PC-9 (cell line): ENCODE data around the gene HS3ST3A1. TPM values are rescaled to one million over a fixed set of nuclear protein-coding genes. Genes with fewer than 3 reads are reported as not detected.

Experiments
- BruUV-seq: library from RNA; stranded (reverse); fragments of 400-500 nt; replicated peaks from 2 replicates; lab custom pipeline; 2021; lab: Mats Ljungman, UMichigan
- CTCF ChIA-PET: fragments of 300-600 bp; sonication (Branson Sonifier 250); formaldehyde crosslinking; loops from one replicate; lab custom pipeline; 2022; ENCODE audit warnings: antibody characterized with exemption; lab: Charles Lee
- POLR2A ChIA-PET: fragments of 300-600 bp; sonication (Branson Sonifier 250); formaldehyde crosslinking; loops from one replicate; lab custom pipeline; 2022; ENCODE audit warnings: antibody characterized with exemption; ENCODE audit not compliant: unreplicated experiment; lab: Charles Lee
- DNase-seq, 2 experiments: peaks; one replicate each; pipeline versions ENCODE4 v3.0.0 to v3.0.0-alpha.2; 2015 to 2022; ENCODE audit warnings: mixed read lengths in 1 of 2
- H2AFZ ChIP-seq: fragments of 200-600 bp; sonication (generic); 2 replicates; pipeline ENCODE4 v1.8.1; 2017; ENCODE audit warnings: antibody characterized with exemption
- H3F3A ChIP-seq: fragments of 200-600 bp; sonication (generic); 2 replicates; pipeline ENCODE4 v1.8.1; 2017; ENCODE audit warnings: antibody characterized with exemption, mild to moderate bottlenecking, low read depth; ENCODE audit not compliant: insufficient read depth
- H3K27ac ChIP-seq: fragments of 200-600 bp; sonication (generic); 2 replicates; pipeline ENCODE4 v1.6.1; 2016; ENCODE audit warnings: mixed run types
- H3K27me3 ChIP-seq: fragments of 200-600 bp; sonication (generic); 2 replicates; pipeline ENCODE4 v1.6.1; 2016; ENCODE audit warnings: low read depth, mixed run types; ENCODE audit not compliant: insufficient read depth
- H3K36me3 ChIP-seq: fragments of 200-600 bp; sonication (generic); 2 replicates; pipeline ENCODE4 v1.6.1; 2016; ENCODE audit warnings: low read depth, mixed run types
- H3K4me1 ChIP-seq: fragments of 200-600 bp; sonication (generic); replicated peaks from 2 replicates; pipeline ENCODE4 v1.6.1; 2016; ENCODE audit warnings: mixed run types; ENCODE audit not compliant: insufficient read depth
- H3K4me2 ChIP-seq: fragments of 200-600 bp; sonication (generic); 2 replicates; pipeline ENCODE4 v1.6.1; 2017; ENCODE audit warnings: mixed run types
- H3K4me3 ChIP-seq: fragments of 200-600 bp; sonication (generic); 2 replicates; pipeline ENCODE4 v1.6.1; 2016; ENCODE audit warnings: mixed run types
- H3K79me2 ChIP-seq: fragments of 200-600 bp; sonication (generic); 2 replicates; pipeline ENCODE4 v1.6.1; 2017; ENCODE audit warnings: low read depth, mixed run types
- H3K9me2 ChIP-seq: fragments of 200-600 bp; sonication (generic); 2 replicates; pipeline ENCODE4 v1.8.1; 2017; ENCODE audit warnings: mild to moderate bottlenecking; ENCODE audit not compliant: insufficient read depth
- H3K9me3 ChIP-seq: fragments of 200-600 bp; sonication (generic); 2 replicates; pipeline ENCODE4 v1.8.1; 2016; ENCODE audit warnings: low read depth; ENCODE audit not compliant: insufficient read depth
- H4K20me1 ChIP-seq: fragments of 200-600 bp; sonication (generic); 2 replicates; pipeline ENCODE4 v1.8.1; 2017; ENCODE audit not compliant: insufficient read depth
- CTCF ChIP-seq: fragments of 200-600 bp; sonication (generic); conservative IDR thresholded peaks from 2 replicates; pipeline ENCODE4 v1.6.1; 2017; ENCODE audit warnings: mixed run types, antibody characterized with exemption, mild to moderate bottlenecking, moderate library complexity
- EZH2 ChIP-seq: fragments of 200-600 bp; sonication (generic); IDR thresholded peaks from 2 replicates; pipeline ENCODE4 v1.8.0; 2017; ENCODE audit warnings: antibody characterized with exemption, low read depth
- intact Hi-C: fragments of 100-400 bp; cut with micrococcal nuclease; formaldehyde crosslinking; loops from one replicate; pipeline ENCODE4 v1.10.0; 2022; ENCODE audit not compliant: unreplicated experiment
- total RNA-seq: library from RNA; stranded (reverse); gene quantifications from 2 replicates; pipeline ENCODE4 v1.2.3, GENCODE V29; 2021

Gene HS3ST3A1
- total RNA-seq, 1 experiment from 2014 or later = not detected

- no peaks in the 10 kb centered on the region for H3K36me3 ChIP-seq
- DNase-seq = no peak
- H3K4me2 ChIP-seq = no peak overlapping the region
- H3K4me1 ChIP-seq = no peaks in the 10 kb centered on the region
- H3F3A ChIP-seq = no peaks in the 10 kb centered on the region
- no peaks in the 10 kb centered on the region for H3K9me3 ChIP-seq
- ChIA-PET POLR2A (no interaction called here), CTCF (interaction anchor here (0.6 kb wide), 1 partner anchor 337 kb away, joined by 3 read pairs; no protein-coding TSS in a partner anchor)
- H3K4me3 ChIP-seq = no peak overlapping the region
- H3K27me3 ChIP-seq = no peaks in the 10 kb centered on the region
- TF ChIP-seq CTCF (no peak), EZH2 (no peak)
- no TSS peak for BruUV-seq
- no peaks in the 10 kb centered on the region for H3K9me2 ChIP-seq
- intact Hi-C loops = no loop called here
- H4K20me1 ChIP-seq = no peaks in the 10 kb centered on the region
- no peak overlapping the region for H2AFZ ChIP-seq
- H3K79me2 ChIP-seq = no peaks in the 10 kb centered on the region
- H3K27ac ChIP-seq = no peak overlapping the region
Observed at GRCh38 chr17:13523164-13523563, 78.6 kb downstream of the HS3ST3A1 start.

GRCh38 chr17:13522749-13523148, 79.0 kb downstream of the HS3ST3A1 start:
- H3K79me2 ChIP-seq = no peaks in the 10 kb centered on the region
- no peak overlapping the region for H2AFZ ChIP-seq
- BruUV-seq = no TSS peak
- intact Hi-C loops = no loop called here
- H3K36me3 ChIP-seq = no peaks in the 10 kb centered on the region
- no peaks in the 10 kb centered on the region for H3F3A ChIP-seq
- no peak for TF ChIP-seq EZH2
- TF ChIP-seq CTCF = no peak
- CTCF ChIA-PET = interaction anchor here (0.6 kb wide), 1 partner anchor 336 kb away, joined by 3 read pairs; no protein-coding TSS in a partner anchor
- no peaks in the 10 kb centered on the region for H3K4me1 ChIP-seq
- H4K20me1 ChIP-seq = no peaks in the 10 kb centered on the region
- no peaks in the 10 kb centered on the region for H3K9me2 ChIP-seq
- no peak overlapping the region for H3K4me2 ChIP-seq
- H3K9me3 ChIP-seq = no peaks in the 10 kb centered on the region
- no peak overlapping the region for H3K27ac ChIP-seq
- no peak for DNase-seq
- H3K27me3 ChIP-seq = no peaks in the 10 kb centered on the region
- no peak overlapping the region for H3K4me3 ChIP-seq
- POLR2A ChIA-PET = no interaction called here

GRCh38 chr17:13521784-13522183, 79.9 kb downstream of the HS3ST3A1 start:
- no peaks in the 10 kb centered on the region for H3K79me2 ChIP-seq
- intact Hi-C loops = no loop called here
- no peaks in the 10 kb centered on the region for H3K9me2 ChIP-seq
- H3K9me3 ChIP-seq = no peaks in the 10 kb centered on the region
- no peak overlapping the region for H3K4me2 ChIP-seq
- H3K4me3 ChIP-seq = no peak overlapping the region
- ChIA-PET POLR2A (interaction anchor here (0.6 kb wide), 1 partner anchor 40 kb away, joined by 14 read pairs; no protein-coding TSS in a partner anchor), CTCF (no interaction called here)
- no peaks in the 10 kb centered on the region for H3F3A ChIP-seq
- H3K4me1 ChIP-seq = no peaks in the 10 kb centered on the region
- no peaks in the 10 kb centered on the region for H4K20me1 ChIP-seq
- no peaks in the 10 kb centered on the region for H3K27me3 ChIP-seq
- H2AFZ ChIP-seq = no peak overlapping the region
- H3K36me3 ChIP-seq = no peaks in the 10 kb centered on the region
- no peak for TF ChIP-seq EZH2
- TF ChIP-seq CTCF = no peak
- BruUV-seq = no TSS peak
- H3K27ac ChIP-seq = no peak overlapping the region
- DNase-seq = no peak
